Upper lobe of right lung (tissue), 1 donor: ENCODE results near the gene RELN. TPM values are rescaled to one million over a fixed set of nuclear protein-coding genes. Genes with fewer than 3 reads are reported as not detected.

Source experiments
- ATAC-seq: fragments of 200-7000 bp; cut with Tn5 transposase; one replicate; pipeline ENCODE4 v1.9.1; 2020; ENCODE audit warnings: mild to moderate bottlenecking, moderate library complexity
- DNase-seq: peaks from one replicate; pipeline ENCODE4 v3.0.0-alpha.2; 2020
- H3K27ac ChIP-seq: fragments of 200-600 bp; one replicate; pipeline ENCODE4 v1.8.0; 2022
- H3K27me3 ChIP-seq: fragments of 200-600 bp; one replicate; pipeline ENCODE4 v1.8.0; 2022; ENCODE audit warnings: mild to moderate bottlenecking
- H3K36me3 ChIP-seq: fragments of 200-600 bp; one replicate; pipeline ENCODE4 v1.8.0; 2022
- H3K4me1 ChIP-seq: fragments of 200-600 bp; one replicate; pipeline ENCODE4 v1.8.0; 2022
- H3K4me3 ChIP-seq: fragments of 200-600 bp; one replicate; pipeline ENCODE4 v1.8.0; 2022; ENCODE audit warnings: mild to moderate bottlenecking
- H3K9me3 ChIP-seq: fragments of 200-600 bp; one replicate; pipeline ENCODE4 v1.8.0; 2022
- CTCF ChIP-seq: fragments of 200-600 bp; IDR thresholded peaks from one replicate; pipeline ENCODE4 v1.8.0; 2022; ENCODE audit warnings: antibody characterized with exemption
- intact Hi-C: fragments of 100-400 bp; cut with DNase I; formaldehyde crosslinking; loops from one replicate; pipeline ENCODE4 v1.11.0; 2022
- total RNA-seq: library from RNA; stranded (reverse); fragmentation: NEBNext Ultra II Directional; extraction: Animal tissue kit (Norgen Biotek cat#: 25700); gene quantifications from one replicate; pipeline ENCODE4 v1.2.1, GENCODE V29; 2021
- donor health status: DM: no; HTN: yes; CAD: no; lungs with severe emphysema.

The RELN gene
- total RNA-seq, 1 donor from 2014 or later: 5.6 TPM

- no peak for TF ChIP-seq CTCF
- Histone ChIP-seq H3K4me3 (no peak overlapping the region), H3K27ac (no peak overlapping the region), H3K9me3 (no peaks in the 10 kb centered on the region), H3K27me3 (no peaks in the 10 kb centered on the region), H3K36me3 (no peaks in the 10 kb centered on the region), H3K4me1 (no peaks in the 10 kb centered on the region)
- ATAC-seq (no peak), DNase-seq (no peak)
- intact Hi-C loops: no loop called here
Measured at GRCh38 chr7:103966593-103967277, 22.7 kb downstream of the RELN start.

GRCh38 chr7:103964269-103964668, 25.2 kb downstream of the RELN start:
- Histone ChIP-seq H3K36me3 (no peaks in the 10 kb centered on the region), H3K27ac (no peak overlapping the region), H3K27me3 (no peaks in the 10 kb centered on the region), H3K9me3 (no peaks in the 10 kb centered on the region), H3K4me1 (no peaks in the 10 kb centered on the region), H3K4me3 (no peak overlapping the region)
- DNase-seq (no peak), ATAC-seq (no peak)
- no peak for TF ChIP-seq CTCF
- intact Hi-C loops: no loop called here

GRCh38 chr7:103962070-103962469, 27.4 kb downstream of the RELN start:
- ATAC-seq (no peak), DNase-seq (no peak)

GRCh38 chr7:103958284-103958818, 31.1 kb downstream of the RELN start:
- no peak for DNase-seq
- Histone ChIP-seq H3K27ac (no peak overlapping the region), H3K36me3 (no peaks in the 10 kb centered on the region), H3K27me3 (no peaks in the 10 kb centered on the region), H3K4me3 (no peak overlapping the region), H3K9me3 (no peaks in the 10 kb centered on the region), H3K4me1 (no peaks in the 10 kb centered on the region)
- ATAC-seq: no peak
- intact Hi-C loops: no loop called here
- TF ChIP-seq CTCF: no peak

More at GRCh38 chr7:103962070-103962469, 27.4 kb downstream of the RELN start:
- H3K4me1 ChIP-seq: no peaks in the 10 kb centered on the region
- H3K27me3 ChIP-seq: no peaks in the 10 kb centered on the region
- H3K36me3 ChIP-seq: no peaks in the 10 kb centered on the region
- no peak overlapping the region for H3K27ac ChIP-seq
- TF ChIP-seq CTCF: no peak
- H3K4me3 ChIP-seq: no peak overlapping the region
- no peaks in the 10 kb centered on the region for H3K9me3 ChIP-seq
- intact Hi-C loops: no loop called here

GRCh38 chr7:103955985-103956384, 33.5 kb downstream of the RELN start:
- DNase-seq: no peak
- Histone ChIP-seq H3K4me1 (no peaks in the 10 kb centered on the region), H3K4me3 (no peak overlapping the region), H3K27ac (no peak overlapping the region), H3K36me3 (no peaks in the 10 kb centered on the region), H3K27me3 (no peaks in the 10 kb centered on the region), H3K9me3 (no peaks in the 10 kb centered on the region)
- intact Hi-C loops: no loop called here
- no peak for TF ChIP-seq CTCF
- ATAC-seq: no peak

GRCh38 chr7:103952408-103952807, 37.0 kb downstream of the RELN start:
- no peaks in the 10 kb centered on the region for H3K4me1 ChIP-seq
- intact Hi-C loops: no loop called here
- no peak overlapping the region for H3K4me3 ChIP-seq
- TF ChIP-seq CTCF: no peak
- ATAC-seq (no peak), DNase-seq (no peak)
- no peaks in the 10 kb centered on the region for H3K27me3 ChIP-seq
- H3K27ac ChIP-seq: no peak overlapping the region
- no peaks in the 10 kb centered on the region for H3K36me3 ChIP-seq
- no peaks in the 10 kb centered on the region for H3K9me3 ChIP-seq
